GM12873 (cell line): Measurements from ENCODE around the gene FOSB.

ENCODE experiments used
- CTCF ChIP-seq: IDR thresholded peaks from 2 replicates; pipeline ENCODE4 v1.5.1; 2012; ENCODE audit warnings: low read depth, mild to moderate bottlenecking, moderate library complexity, low read length, control low read depth; ENCODE audit not compliant: insufficient read depth; ENCODE audit errors: missing control alignments

Gene FOSB

GRCh38 chr19:45511074-45511473 is 43.3 kb downstream of the FOSB start:
- no peak for TF ChIP-seq CTCF

- TF ChIP-seq CTCF: no peak
Measured at GRCh38 chr19:45512881-45513483, 45.2 kb downstream of the FOSB start.

- TF ChIP-seq CTCF: no peak
Measured at GRCh38 chr19:45514376-45515051, 46.7 kb downstream of the FOSB start.

- TF ChIP-seq CTCF: no peak
Measured at GRCh38 chr19:45515081-45515624, 47.4 kb downstream of the FOSB start.

GRCh38 chr19:45515807-45516401 is 48.1 kb downstream of the FOSB start:
- TF ChIP-seq CTCF: no peak

- no peak for TF ChIP-seq CTCF
Measured at GRCh38 chr19:45517238-45517637, 49.4 kb downstream of the FOSB start.
